NCI-H2107 treated with DMSO at 0.1 percent for 48 hours (cell line): Measurements from ENCODE around the gene UGDH.
"Not testable (repeated sequence)": the region's sequence is repeated elsewhere in the genome, so short reads cannot be mapped to it uniquely, and the experiment has no call there.

Source experiments
- DNase-seq: peaks from one replicate; lab custom pipeline; 2025; ENCODE audit not compliant: unreplicated experiment; lab: John Stamatoyannopoulos, UW

Gene UGDH

GRCh38 chr4:39530682-39531081 lies 3.4 kb upstream of the UGDH start:
- DNase-seq = no peak

GRCh38 chr4:39529534-39529933 lies 2.3 kb upstream of the UGDH start:
- DNase-seq = no peak

GRCh38 chr4:39528061-39528465 lies 824 bp upstream of the UGDH start:
- no peak for DNase-seq

GRCh38 chr4:39526765-39527295 lies 409 bp downstream of the UGDH start:
- no peak for DNase-seq

DNA sequence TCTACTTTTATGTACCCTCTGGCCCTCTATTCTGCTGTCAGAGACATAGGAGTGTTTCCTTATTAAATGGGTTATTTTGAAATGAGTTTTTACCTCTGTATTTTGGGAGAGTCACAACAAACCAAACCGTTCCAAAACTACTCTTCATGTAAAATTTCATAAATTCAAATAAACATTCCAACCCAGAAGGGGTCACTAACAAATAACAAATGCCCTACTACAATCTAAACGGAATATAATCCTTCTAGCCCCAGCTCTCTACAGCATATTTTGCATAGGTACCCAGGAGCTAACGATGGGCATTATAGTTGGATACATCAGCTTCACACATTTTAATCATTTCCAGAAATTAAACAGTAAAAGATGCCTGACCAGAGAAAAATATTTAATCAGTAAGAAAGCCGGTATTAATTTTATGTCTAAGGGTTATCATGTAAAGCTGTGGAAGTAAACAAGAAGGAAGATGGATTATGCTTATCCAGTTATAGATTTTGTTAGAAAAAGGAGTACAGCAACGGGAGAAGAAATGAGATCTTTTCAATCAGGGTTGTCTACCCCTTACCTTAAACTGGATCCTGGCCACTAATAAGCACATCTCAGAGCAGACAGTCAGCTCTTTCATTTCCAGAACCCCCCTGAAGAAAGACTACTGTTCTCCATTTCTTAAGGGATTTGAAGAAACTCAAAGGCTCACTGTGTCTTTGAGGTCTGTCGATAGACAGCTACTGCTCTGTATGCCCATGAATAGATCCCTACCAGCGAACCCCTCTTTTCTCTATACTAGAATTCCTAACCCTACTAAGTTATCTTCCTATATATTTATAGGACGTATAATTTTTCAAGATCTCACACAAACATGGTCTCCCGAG lies 1.2 kb downstream of the UGDH start:
- no peak for DNase-seq

GRCh38 chr4:39524161-39524957 lies 2.9 kb downstream of the UGDH start:
- no peak for DNase-seq

DNA sequence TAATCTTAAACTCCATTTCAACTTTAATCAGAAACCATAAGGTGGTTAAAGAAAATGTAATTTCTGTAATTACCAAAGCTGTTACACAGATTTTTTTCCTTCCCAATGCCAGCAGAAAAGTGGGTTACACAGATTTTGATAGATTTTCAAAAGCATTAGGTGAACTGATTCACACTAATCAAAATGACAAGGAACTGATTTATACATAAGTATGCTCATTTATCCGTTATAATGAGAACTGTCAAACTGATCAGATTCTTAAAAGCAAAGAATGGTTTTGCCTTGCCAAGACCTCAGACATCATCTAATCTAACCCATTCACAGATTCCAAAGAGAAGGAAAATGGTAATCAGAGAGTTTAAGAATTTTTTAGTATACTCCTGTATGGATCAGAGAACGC lies 5.2 kb downstream of the UGDH start:
- DNase-seq = no peak

DNA sequence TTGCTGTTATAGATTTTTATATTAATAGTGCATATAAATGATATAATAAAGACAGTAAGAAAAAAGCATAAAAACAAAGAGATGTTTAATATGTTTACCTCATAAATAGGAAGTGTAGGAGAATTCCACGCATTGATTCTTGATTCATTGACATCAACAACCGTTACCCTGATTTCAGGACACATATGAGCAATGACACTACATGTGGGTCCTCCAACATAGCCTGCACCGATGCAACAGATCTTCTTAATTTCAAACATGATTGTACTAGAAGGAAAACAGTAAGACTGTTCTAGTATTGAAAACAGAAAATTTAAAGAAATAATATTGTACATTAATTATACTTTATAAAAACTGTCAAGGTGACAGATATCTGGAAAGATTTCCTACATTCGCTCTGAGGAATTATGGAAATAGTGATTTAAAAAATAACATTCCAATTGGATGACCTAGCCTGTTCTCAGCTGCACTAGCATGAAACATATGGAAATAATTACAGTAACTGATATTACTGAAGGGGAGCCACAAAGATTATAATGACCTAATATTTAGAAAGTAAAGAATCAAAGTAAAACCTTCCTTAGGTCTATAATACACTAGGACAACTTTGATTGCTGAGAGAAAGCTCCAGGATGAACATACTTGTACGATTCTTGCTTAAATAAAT lies 5.9 kb downstream of the UGDH start:
- no peak for DNase-seq

DNA sequence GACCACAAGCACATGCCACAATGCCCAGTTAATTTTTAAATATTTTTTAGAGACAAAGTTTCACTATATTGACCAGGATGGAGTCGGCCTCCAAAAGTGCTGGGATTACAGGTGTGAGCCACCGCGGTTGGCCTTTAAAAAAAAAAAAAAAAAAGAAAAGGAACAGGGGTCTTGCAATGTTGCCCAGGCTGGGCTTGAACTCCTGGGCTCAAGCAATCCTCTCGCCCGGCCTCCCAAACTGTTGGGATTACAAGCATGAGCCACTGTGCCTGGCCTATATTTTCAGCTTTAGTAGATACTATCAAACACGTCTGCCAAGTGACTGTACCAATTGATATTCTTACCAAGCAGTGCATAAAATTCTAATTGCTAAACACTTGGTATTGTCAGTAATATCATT lies 8.8 kb downstream of the UGDH start:
- no peak for DNase-seq

DNA sequence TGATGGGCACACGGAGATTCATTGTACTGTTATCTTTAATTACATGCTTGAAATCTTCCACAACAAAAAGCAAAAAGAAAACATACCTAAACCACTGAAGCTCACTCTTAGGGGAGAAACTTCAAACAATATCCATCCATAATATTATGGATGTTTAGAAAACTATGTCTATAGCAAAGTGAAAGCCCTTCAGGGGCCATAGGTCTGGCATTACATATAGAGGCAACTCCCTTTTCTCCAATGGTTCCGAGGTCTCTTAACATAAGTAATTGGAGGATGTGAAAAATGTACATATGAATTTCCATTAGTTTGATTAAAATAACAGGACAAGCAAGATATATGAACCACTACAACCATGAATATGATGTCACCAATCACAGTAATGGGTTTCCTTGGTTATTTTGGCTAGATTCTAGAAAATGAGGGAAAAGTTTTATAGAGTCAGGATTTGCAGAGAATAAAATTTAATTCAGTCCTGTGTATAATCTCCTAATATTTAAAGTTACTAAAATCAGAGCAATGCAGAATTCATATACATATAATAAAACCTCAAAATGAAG lies 10.8 kb downstream of the UGDH start:
- DNase-seq = no peak

- not testable (repeated sequence) for DNase-seq
Measured at GRCh38 chr4:39515669-39516401, 11.4 kb downstream of the UGDH start.

GRCh38 chr4:39514888-39515401 lies 12.3 kb downstream of the UGDH start:
- DNase-seq = no peak

- not testable (repeated sequence) for DNase-seq
Measured at GRCh38 chr4:39514266-39514665, 13.0 kb downstream of the UGDH start.

DNA sequence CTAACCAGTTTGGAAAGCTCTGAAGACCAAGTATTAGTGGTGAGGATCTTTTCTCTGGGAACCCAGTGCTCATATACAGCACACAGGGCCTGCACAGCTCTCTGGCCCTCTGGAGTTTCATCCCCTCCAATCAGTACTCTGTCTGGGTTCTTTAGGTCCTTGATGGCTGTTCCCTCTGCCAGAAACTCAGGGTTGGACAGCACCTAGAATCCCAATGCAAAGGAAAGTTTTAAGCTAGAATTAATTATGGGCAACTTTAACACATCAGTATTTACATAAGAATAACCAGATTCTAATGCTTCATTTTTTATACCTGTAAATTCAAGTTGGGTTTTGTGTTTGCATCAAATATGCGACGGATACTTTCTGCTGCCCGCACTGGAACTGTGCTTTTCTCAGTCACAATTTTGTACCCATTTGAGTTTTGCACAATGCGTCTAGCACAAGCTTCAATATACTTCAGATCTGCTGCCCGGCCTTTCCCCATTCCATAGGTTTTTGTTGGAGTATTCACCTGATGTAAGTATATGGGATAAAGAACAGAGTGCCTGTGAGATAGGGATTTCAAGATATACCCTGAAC lies 16.8 kb downstream of the UGDH start:
- DNase-seq = no peak

DNA sequence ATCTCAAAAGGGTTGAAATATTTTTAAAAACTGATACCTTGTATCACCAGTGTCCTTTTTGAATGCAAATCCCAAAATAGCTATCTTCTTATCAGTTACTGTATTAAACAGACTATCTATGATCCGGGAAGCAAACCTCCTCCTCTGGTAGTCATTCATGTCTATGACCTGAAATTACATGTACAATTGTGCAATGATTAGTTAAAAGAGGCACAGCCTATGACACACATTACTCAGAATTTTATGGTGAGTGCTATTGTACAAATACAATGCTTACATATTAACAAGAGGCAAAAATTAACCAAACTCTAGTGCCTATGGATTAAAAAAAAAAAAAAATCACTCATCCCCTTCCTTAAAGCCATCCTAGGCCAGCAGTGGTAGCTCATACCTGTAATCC lies 21.7 kb downstream of the UGDH start:
- DNase-seq = no peak

GRCh38 chr4:39504538-39504937 lies 22.7 kb downstream of the UGDH start:
- no peak for DNase-seq

DNA sequence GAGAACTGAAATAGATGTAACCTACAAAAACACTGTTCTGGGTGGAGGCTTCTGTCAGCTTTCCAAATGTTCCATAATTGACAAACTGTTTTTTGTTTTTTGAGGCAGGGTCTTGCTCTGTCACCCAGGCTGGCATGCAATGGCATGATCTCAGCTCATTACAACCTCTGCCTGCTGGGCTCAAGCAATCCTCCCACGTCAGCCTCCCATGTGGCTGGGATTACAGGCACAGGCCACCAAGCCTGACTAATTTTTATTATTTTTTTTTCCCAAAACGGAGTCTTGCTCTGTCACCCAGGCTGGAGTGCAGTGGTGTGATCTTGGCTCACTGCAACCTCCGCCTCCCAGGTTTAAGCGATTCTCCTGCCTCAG lies 24.6 kb downstream of the UGDH start:
- not testable (repeated sequence) for DNase-seq

DNA sequence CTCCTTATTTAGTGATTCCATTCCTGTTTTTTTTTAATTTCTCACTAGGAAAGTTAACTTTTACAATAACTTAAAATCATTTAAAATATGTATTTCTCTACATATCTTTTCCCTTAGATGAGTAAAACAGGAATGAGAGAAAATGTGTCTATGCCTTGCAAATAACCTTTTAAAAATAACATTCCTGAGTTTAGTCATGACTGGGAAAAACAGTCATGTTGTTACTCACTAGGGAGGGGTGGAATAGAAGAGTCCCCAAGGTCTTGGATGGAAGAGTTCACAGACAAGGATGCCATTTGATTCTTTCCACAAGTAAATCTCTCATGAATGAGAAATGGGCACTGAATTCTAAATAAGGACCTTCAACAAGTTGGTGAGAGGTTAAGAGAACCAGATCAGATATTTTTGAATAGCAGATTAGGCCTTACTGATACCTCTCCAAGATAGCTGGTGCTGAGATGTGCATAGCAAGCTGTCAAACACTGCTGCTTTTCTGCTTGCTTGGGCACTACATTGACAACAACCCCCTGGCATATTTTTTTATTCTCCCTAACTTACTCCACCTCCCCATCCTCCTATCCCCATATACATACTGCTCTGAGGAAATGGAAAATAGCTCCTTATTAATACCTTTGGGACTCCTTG lies 25.1 kb downstream of the UGDH start:
- DNase-seq = no peak

- DNase-seq = no peak
Measured at GRCh38 chr4:39498727-39499020, 28.6 kb downstream of the UGDH start.
